HL-60 (cell line): ENCODE measurements around the gene GAS6.

Experiments used
- DNase-seq, 2 experiments: peaks; one replicate each; pipeline ENCODE4 v3.0.0-alpha.2; 2010 to 2020; ENCODE audit warnings: low read depth in 1 of 2, low spot score in 1 of 2
- H3K27ac ChIP-seq: fragments of 250-450 bp; sonication (Bioruptor Pico); replicated peaks from 2 replicates; pipeline ENCODE4 v1.5.1; 2020; ENCODE audit warnings: mild to moderate bottlenecking, moderate library complexity
- H3K27me3 ChIP-seq: fragments of 250-450 bp; sonication (Bioruptor Pico); 2 replicates; pipeline ENCODE4 v1.5.1; 2021; ENCODE audit warnings: mild to moderate bottlenecking, moderate library complexity; ENCODE audit not compliant: insufficient read depth, poor library complexity, severe bottlenecking
- H3K4me3 ChIP-seq: replicated peaks from 2 replicates; pipeline ENCODE4 v1.5.1; 2011; ENCODE audit warnings: mild to moderate bottlenecking, control low read depth, low read length; ENCODE audit not compliant: insufficient read depth
- CTCF ChIP-seq: IDR thresholded peaks from one replicate; pipeline ENCODE4 v1.5.1; 2011; ENCODE audit warnings: low read length, control low read depth, inconsistent platforms; ENCODE audit not compliant: insufficient read depth
- GABPA ChIP-seq: IDR thresholded peaks from 2 replicates; pipeline ENCODE4 v1.6.1; 2012; ENCODE audit warnings: low read depth
- POLR2AphosphoS5 ChIP-seq: IDR thresholded peaks from 2 replicates; pipeline ENCODE4 v1.6.1; 2012; ENCODE audit warnings: low read depth
- REST ChIP-seq: IDR thresholded peaks from 2 replicates; pipeline ENCODE4 v1.6.1; 2012; ENCODE audit warnings: low read depth; ENCODE audit not compliant: insufficient replicate concordance
- SPI1 ChIP-seq: IDR thresholded peaks from 2 replicates; pipeline ENCODE4 v1.6.1; 2012; ENCODE audit warnings: low read depth, mild to moderate bottlenecking, borderline replicate concordance

GAS6 gene

GRCh38 chr13:113900646-113901045 lies 36.8 kb upstream of the GAS6 start:
- Histone ChIP-seq H3K27ac (no peak overlapping the region), H3K27me3 (peaks cover 2% of the 10 kb centered on the region), H3K4me3 (no peak overlapping the region)
- DNase-seq, result no peak
- TF ChIP-seq CTCF (no peak), POLR2AphosphoS5 (no peak), GABPA (no peak), REST (no peak), SPI1 (no peak)

GRCh38 chr13:113898391-113898790 lies 34.5 kb upstream of the GAS6 start:
- Histone ChIP-seq H3K4me3 (no peak overlapping the region), H3K27ac (no peak overlapping the region), H3K27me3 (peaks cover 8% of the 10 kb centered on the region)
- DNase-seq, result no peak
- TF ChIP-seq POLR2AphosphoS5, result no peak
- no peak for TF ChIP-seq REST
- no peak for TF ChIP-seq CTCF
- TF ChIP-seq GABPA, result no peak
- TF ChIP-seq SPI1, result no peak

GRCh38 chr13:113897966-113898365 lies 34.1 kb upstream of the GAS6 start:
- Histone ChIP-seq H3K27me3 (peaks cover 11% of the 10 kb centered on the region), H3K27ac (no peak overlapping the region), H3K4me3 (no peak overlapping the region)
- TF ChIP-seq SPI1 (no peak), REST (no peak), CTCF (no peak), POLR2AphosphoS5 (no peak), GABPA (no peak)
- no peak for DNase-seq
